Ovary (tissue), 3 donors: Measurements from ENCODE around the gene FBXO2.

ENCODE experiments used
- CTCF ChIP-seq, 3 donors: fragments of 450-650 bp in 2 of 3; fragments of 200-600 bp in 1 of 3; IDR thresholded peaks; one replicate each; pipeline versions ENCODE4 v1.5.1 to v1.8.0; 2016 to 2022; ENCODE audit warnings: antibody characterized with exemption in 3 of 3, mild to moderate bottlenecking in 1 of 3
- EP300 ChIP-seq: sonication (generic); formaldehyde crosslinking; IDR thresholded peaks from one replicate; pipeline ENCODE4 v1.6.1; 2017; ENCODE audit warnings: antibody characterized with exemption
- POLR2A ChIP-seq: fragments of 450-650 bp; IDR thresholded peaks from one replicate; pipeline ENCODE4 v1.6.1; 2017; ENCODE audit warnings: antibody characterized with exemption, mild to moderate bottlenecking, moderate library complexity
- donor health status: DM: no; HTN: no; CAD: no.

GRCh38 chr1:11640944-11641343 is 13.3 kb downstream of the FBXO2 start:
- TF ChIP-seq CTCF (IDR thresholded peaks at IDR 0.05) (no peak), POLR2A (no peak), EP300 (no peak)
